GM13976 (cell line): Measurements from ENCODE around the gene IRS2.

Source experiments
- DNase-seq: peaks from one replicate; pipeline ENCODE4 v3.0.0; 2012; ENCODE audit warnings: low spot score
- CTCF ChIP-seq: IDR thresholded peaks from 2 replicates; pipeline ENCODE4 v1.5.1; 2012; ENCODE audit warnings: borderline replicate concordance, mild to moderate bottlenecking; ENCODE audit not compliant: insufficient read depth; ENCODE audit errors: extremely low read depth, missing control alignments, control extremely low read depth
- in situ Hi-C: fragments of 300-500 bp; cut with MboI; formaldehyde crosslinking; loops from one replicate; pipeline ENCODE4 v1.12.0; 2022; ENCODE audit warnings: low sequenced_read_pairs, mixed read lengths, inconsistent platforms; ENCODE audit not compliant: unreplicated experiment

The IRS2 gene

GRCh38 chr13:109768176-109768575 lies 18.2 kb downstream of the IRS2 start:
- TF ChIP-seq CTCF = no peak
- in situ Hi-C loops = no loop called here

GRCh38 chr13:109767023-109767422 lies 19.4 kb downstream of the IRS2 start:
- no peak for TF ChIP-seq CTCF
- in situ Hi-C loops = no loop called here
- DNase-seq = no peak

More at GRCh38 chr13:109768176-109768575, 18.2 kb downstream of the IRS2 start:
- DNase-seq = no peak

- TF ChIP-seq CTCF = no peak
- in situ Hi-C loops = no loop called here
- DNase-seq = no peak
These were observed 21.7 kb downstream of the IRS2 start for GRCh38 chr13:109764470-109765291.

GRCh38 chr13:109764045-109764444 lies 22.3 kb downstream of the IRS2 start:
- no peak for DNase-seq
- in situ Hi-C loops = no loop called here
- TF ChIP-seq CTCF = no peak

- DNase-seq = no peak
- TF ChIP-seq CTCF = no peak
- in situ Hi-C loops = no loop called here
These were observed 23.6 kb downstream of the IRS2 start for GRCh38 chr13:109762791-109763190.

- TF ChIP-seq CTCF = no peak
- no peak for DNase-seq
- in situ Hi-C loops = no loop called here
These were observed 24.7 kb downstream of the IRS2 start for GRCh38 chr13:109761695-109762094.

- in situ Hi-C loops = no loop called here
- DNase-seq = no peak
- TF ChIP-seq CTCF = no peak
These were observed 25.4 kb downstream of the IRS2 start for GRCh38 chr13:109760951-109761350.
